Gastroesophageal sphincter (tissue), 4 donors: ENCODE measurements around the gene CPNE7. TPM values are rescaled to one million over a fixed set of nuclear protein-coding genes. Genes with fewer than 3 reads are reported as not detected.

Source experiments
- ATAC-seq: fragments of 150-250 bp; one replicate; pipeline ENCODE4 v1.9.1; 2016; ENCODE audit warnings: mild to moderate bottlenecking, moderate library complexity
- H3K27ac ChIP-seq, 4 donors: fragments of 200-600 bp; sonication (generic) in 3 of 4; 1 replicate in 3 of 4; 2 replicates in 1 of 4; pipeline ENCODE4 v1.5.1; 2016 to 2019
- H3K27me3 ChIP-seq: fragments of 200-600 bp; sonication (generic); one replicate; pipeline ENCODE4 v1.5.1; 2019
- H3K36me3 ChIP-seq, 2 donors: fragments of 200-600 bp; sonication (generic); one replicate each; pipeline ENCODE4 v1.5.1; 2019; ENCODE audit warnings: control low read depth in 1 of 2
- H3K4me1 ChIP-seq, 3 donors: fragments of 200-600 bp; sonication (generic); 1 replicate in 2 of 3; 2 replicates in 1 of 3; pipeline ENCODE4 v1.5.1; 2016 to 2019; ENCODE audit warnings: control low read depth in 2 of 3
- H3K4me3 ChIP-seq, 2 donors: fragments of 200-600 bp; sonication (generic); one replicate each; pipeline ENCODE4 v1.5.1; 2019; ENCODE audit warnings: mild to moderate bottlenecking in 1 of 2, moderate library complexity in 1 of 2
- H3K9me3 ChIP-seq, 3 donors: fragments of 200-600 bp; sonication (generic); one replicate each; pipeline ENCODE4 v1.5.1; 2017 to 2019; ENCODE audit warnings: control low read depth in 2 of 3
- CTCF ChIP-seq, 4 experiments: fragments of 200-600 bp in 2 of 4; fragments of 450-650 bp in 2 of 4; sonication (generic) in 1 of 4; IDR thresholded peaks; one replicate each; pipeline ENCODE4 v1.5.1; 2017 to 2019; ENCODE audit warnings: antibody characterized with exemption in 4 of 4, mild to moderate bottlenecking in 2 of 4, moderate library complexity in 2 of 4
- EP300 ChIP-seq: sonication (generic); formaldehyde crosslinking; IDR thresholded peaks from one replicate; pipeline ENCODE4 v1.6.1; 2017; ENCODE audit warnings: antibody characterized with exemption, mild to moderate bottlenecking
- POLR2A ChIP-seq, 2 donors: fragments of 450-650 bp; IDR thresholded peaks; one replicate each; pipeline ENCODE4 v1.6.1; 2017; ENCODE audit warnings: antibody characterized with exemption in 2 of 2, mild to moderate bottlenecking in 2 of 2, moderate library complexity in 1 of 2
- POLR2AphosphoS5 ChIP-seq: sonication (generic); formaldehyde crosslinking; IDR thresholded peaks from one replicate; pipeline ENCODE4 v1.6.1; 2017; ENCODE audit warnings: antibody characterized with exemption
- WGBS, 2 donors: methylation state at CpG; one replicate each; pipeline ENCODE4 v1.1.5; 2018; ENCODE audit warnings: low coverage in 1 of 2; 5-methylcytosine and 5-hydroxymethylcytosine counted together
- total RNA-seq, 4 donors: library from RNA; depleted of rRNA; stranded (reverse); fragments of >200 nt; gene quantifications; one replicate each; pipeline ENCODE4 v1.1.0, GENCODE V29; 2016

The CPNE7 gene
- total RNA-seq, 4 donors from 2014 or later: 0.67 to 1.8 TPM; not detected in 2

GRCh38 chr16:89581045-89581695 lies 5.6 kb downstream of the CPNE7 start:
- Histone ChIP-seq H3K9me3 (no peaks in the 10 kb centered on the region), H3K4me3 (no peak overlapping the region), H3K4me1 (peaks cover 0 to 10% (median 0%) of the 10 kb centered on the region in 3 donors), H3K27ac (no peak overlapping the region), H3K27me3 (peaks cover 37% of the 10 kb centered on the region), H3K36me3 (no peaks in the 10 kb centered on the region)
- TF ChIP-seq EP300 (no peak), POLR2A (IDR thresholded peaks at IDR 0.05) (no peak), CTCF (IDR thresholded peaks at IDR 0.05) (no peak), POLR2AphosphoS5 (no peak)
- 77 to 80% methylated on average over 26 to 31 of the region's 33 CpGs for WGBS, 2 donors
- no peak for ATAC-seq

- no peaks in the 10 kb centered on the region for H3K36me3 ChIP-seq
- H3K9me3 ChIP-seq: no peaks in the 10 kb centered on the region
- peaks cover 29% of the 10 kb centered on the region for H3K27me3 ChIP-seq
- H3K4me3 ChIP-seq: no peak overlapping the region
- TF ChIP-seq POLR2A (IDR thresholded peaks at IDR 0.05) (no peak), CTCF (IDR thresholded peaks at IDR 0.05) (no peak), POLR2AphosphoS5 (no peak), EP300 (no peak)
- peaks cover 0 to 6% (median 0%) of the 10 kb centered on the region in 3 donors for H3K4me1 ChIP-seq
- 66% methylated on average over 5 of the region's 15 CpGs; no CpG with 5 or more reads in 1 of the 2 donors for WGBS, 2 donors
- peak; percentile 23 for ATAC-seq
- H3K27ac ChIP-seq: no peak overlapping the region
Measured at GRCh38 chr16:89581861-89582563, 6.5 kb downstream of the CPNE7 start.

GRCh38 chr16:89582614-89583196 lies 7.1 kb downstream of the CPNE7 start:
- TF ChIP-seq EP300 (no peak), POLR2A (IDR thresholded peaks at IDR 0.05) (no peak), CTCF (IDR thresholded peaks at IDR 0.05) (no peak), POLR2AphosphoS5 (no peak)
- no peak overlapping the region for H3K4me3 ChIP-seq
- ATAC-seq: no peak
- H3K9me3 ChIP-seq: no peaks in the 10 kb centered on the region
- H3K27me3 ChIP-seq: peaks cover 22% of the 10 kb centered on the region
- H3K36me3 ChIP-seq: no peaks in the 10 kb centered on the region
- H3K4me1 ChIP-seq: peaks cover 0 to 6% (median 0%) of the 10 kb centered on the region in 3 donors
- H3K27ac ChIP-seq: no peak overlapping the region
- 85% methylated on average over 4 of the region's 19 CpGs; no CpG with 5 or more reads in 1 of the 2 donors for WGBS, 2 donors

GRCh38 chr16:89583197-89583894 lies 7.8 kb downstream of the CPNE7 start:
- no peaks in the 10 kb centered on the region for H3K9me3 ChIP-seq
- H3K4me3 ChIP-seq: no peak overlapping the region
- no peak for ATAC-seq
- TF ChIP-seq POLR2A (IDR thresholded peaks at IDR 0.05) (no peak), POLR2AphosphoS5 (no peak), EP300 (no peak), CTCF (IDR thresholded peaks at IDR 0.05) (no peak)
- H3K36me3 ChIP-seq: no peaks in the 10 kb centered on the region
- H3K27me3 ChIP-seq: peaks cover 18% of the 10 kb centered on the region
- no CpG with 5 or more reads among the region's 36 CpGs for WGBS, 2 donors
- H3K27ac ChIP-seq: no peak overlapping the region
- peaks cover 0 to 6% (median 0%) of the 10 kb centered on the region in 3 donors for H3K4me1 ChIP-seq
